Osteoblast (primary cell): ENCODE results near the gene DPF3. TPM values are rescaled to one million over a fixed set of nuclear protein-coding genes. Genes with fewer than 3 reads are reported as not detected.

ENCODE experiments used
- DNase-seq: peaks from one replicate; pipeline ENCODE4 v3.0.0; 2011; ENCODE audit warnings: low spot score, mixed read lengths; ENCODE audit not compliant: insufficient read length; ENCODE audit errors: missing footprints
- H2AFZ ChIP-seq: 2 replicates; pipeline ENCODE4 v1.6.0; 2011; ENCODE audit warnings: mild to moderate bottlenecking, low read length
- H3K27ac ChIP-seq: 2 replicates; pipeline ENCODE4 v1.5.1; 2011; ENCODE audit warnings: mild to moderate bottlenecking, low read depth, low read length, moderate library complexity
- H3K27me3 ChIP-seq: 2 replicates; pipeline ENCODE4 v1.6.0; 2012; ENCODE audit warnings: mild to moderate bottlenecking, control low read depth, inconsistent platforms, low read length, moderate library complexity; ENCODE audit not compliant: insufficient read depth
- H3K36me3 ChIP-seq: 2 replicates; pipeline ENCODE4 v1.5.1; 2011; ENCODE audit warnings: mild to moderate bottlenecking, low read length, control low read depth, moderate library complexity; ENCODE audit not compliant: insufficient read depth
- H3K4me1 ChIP-seq: 2 replicates; pipeline ENCODE4 v1.5.1; 2011; ENCODE audit warnings: mild to moderate bottlenecking, low read length, control low read depth, moderate library complexity; ENCODE audit not compliant: insufficient read depth
- H3K4me2 ChIP-seq: 2 replicates; pipeline ENCODE4 v1.6.0; 2011; ENCODE audit warnings: mild to moderate bottlenecking, low read length; ENCODE audit not compliant: insufficient read depth
- H3K4me3 ChIP-seq: fragments of 200-600 bp; sonication (generic); 3 replicates; pipeline ENCODE4 v1.5.1; 2012; ENCODE audit warnings: mild to moderate bottlenecking, low read length, inconsistent platforms; ENCODE audit not compliant: insufficient read depth
- H3K79me2 ChIP-seq: 2 replicates; pipeline ENCODE4 v1.6.0; 2012; ENCODE audit warnings: mild to moderate bottlenecking, low read length, control low read depth, inconsistent platforms; ENCODE audit not compliant: insufficient read depth
- H3K9me3 ChIP-seq: 2 replicates; pipeline ENCODE4 v1.5.1; 2011; ENCODE audit warnings: low read depth, low read length, control low read depth
- H4K20me1 ChIP-seq: 2 replicates; pipeline ENCODE4 v1.6.0; 2012; ENCODE audit warnings: mild to moderate bottlenecking, low read length, control low read depth; ENCODE audit not compliant: insufficient read depth
- total RNA-seq: library from RNA; depleted of rRNA; stranded (reverse); fragments of >200 nt; gene quantifications from 2 replicates; pipeline ENCODE4 v1.2.3, GENCODE V29; 2012
- TF ChIP-seq, protein P1 (sequence below): IDR thresholded peaks from 2 replicates; pipeline ENCODE4 v1.5.1; 2011; ENCODE audit warnings: mild to moderate bottlenecking, low read depth, low read length, moderate library complexity; ENCODE audit errors: extremely low read depth

Gene DPF3
- total RNA-seq, 1 donor, result 1.8 TPM

DNA sequence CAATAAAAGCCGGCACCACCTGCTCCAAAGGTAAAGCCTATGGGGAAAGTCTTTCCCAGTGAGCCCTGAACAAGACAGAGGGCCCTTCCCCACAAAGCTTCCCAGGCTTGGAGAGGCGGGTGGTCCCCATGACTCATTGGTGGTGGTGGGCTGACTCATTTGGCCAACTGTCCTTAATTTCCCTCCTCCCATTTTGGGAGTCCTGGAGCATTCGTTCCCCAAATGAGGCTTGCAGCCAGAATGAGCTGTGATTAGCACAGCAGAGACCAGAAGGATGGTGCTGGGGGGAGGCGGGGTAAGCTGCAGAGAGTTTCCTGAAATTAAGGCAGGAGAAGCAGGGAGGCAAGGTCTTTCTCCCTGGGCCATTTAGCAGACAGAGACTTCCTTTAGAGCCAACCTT lies 241.7 kb downstream of the DPF3 start:
- H3K4me3 ChIP-seq, result no peak overlapping the region
- TF ChIP-seq, protein P1, sequence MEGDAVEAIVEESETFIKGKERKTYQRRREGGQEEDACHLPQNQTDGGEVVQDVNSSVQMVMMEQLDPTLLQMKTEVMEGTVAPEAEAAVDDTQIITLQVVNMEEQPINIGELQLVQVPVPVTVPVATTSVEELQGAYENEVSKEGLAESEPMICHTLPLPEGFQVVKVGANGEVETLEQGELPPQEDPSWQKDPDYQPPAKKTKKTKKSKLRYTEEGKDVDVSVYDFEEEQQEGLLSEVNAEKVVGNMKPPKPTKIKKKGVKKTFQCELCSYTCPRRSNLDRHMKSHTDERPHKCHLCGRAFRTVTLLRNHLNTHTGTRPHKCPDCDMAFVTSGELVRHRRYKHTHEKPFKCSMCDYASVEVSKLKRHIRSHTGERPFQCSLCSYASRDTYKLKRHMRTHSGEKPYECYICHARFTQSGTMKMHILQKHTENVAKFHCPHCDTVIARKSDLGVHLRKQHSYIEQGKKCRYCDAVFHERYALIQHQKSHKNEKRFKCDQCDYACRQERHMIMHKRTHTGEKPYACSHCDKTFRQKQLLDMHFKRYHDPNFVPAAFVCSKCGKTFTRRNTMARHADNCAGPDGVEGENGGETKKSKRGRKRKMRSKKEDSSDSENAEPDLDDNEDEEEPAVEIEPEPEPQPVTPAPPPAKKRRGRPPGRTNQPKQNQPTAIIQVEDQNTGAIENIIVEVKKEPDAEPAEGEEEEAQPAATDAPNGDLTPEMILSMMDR, result no peak
- H4K20me1 ChIP-seq, result no peaks in the 10 kb centered on the region
- no peaks in the 10 kb centered on the region for H3K79me2 ChIP-seq
- no peak overlapping the region for H2AFZ ChIP-seq
- no peaks in the 10 kb centered on the region for H3K36me3 ChIP-seq
- no peak overlapping the region for H3K27ac ChIP-seq
- no peak overlapping the region for H3K4me2 ChIP-seq
- DNase-seq, result no peak
- H3K27me3 ChIP-seq, result no peaks in the 10 kb centered on the region
- H3K4me1 ChIP-seq, result peaks cover 20% of the 10 kb centered on the region
- H3K9me3 ChIP-seq, result no peaks in the 10 kb centered on the region

DNA sequence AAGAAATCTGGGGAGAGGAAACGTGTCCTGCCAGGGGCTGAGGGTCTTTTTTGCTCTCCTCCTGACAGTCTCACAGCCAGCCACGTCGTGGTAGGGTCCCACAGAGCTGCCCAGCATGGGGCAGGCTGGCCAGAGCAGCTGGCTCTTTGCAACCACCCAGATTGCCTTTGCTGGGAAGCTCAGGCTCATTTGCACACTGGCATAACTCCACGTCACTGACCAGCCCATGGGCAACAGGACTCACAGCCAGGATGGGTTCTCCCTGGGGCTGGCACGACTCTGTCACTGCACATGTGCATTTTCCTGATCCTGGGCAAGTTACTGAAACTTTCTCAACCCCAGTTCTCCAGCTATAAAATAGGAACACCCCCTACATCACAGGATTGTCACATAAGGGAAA lies 242.2 kb downstream of the DPF3 start:
- H3K36me3 ChIP-seq, result no peaks in the 10 kb centered on the region
- no peak overlapping the region for H2AFZ ChIP-seq
- no peak overlapping the region for H3K27ac ChIP-seq
- H3K9me3 ChIP-seq, result no peaks in the 10 kb centered on the region
- no peak overlapping the region for H3K4me2 ChIP-seq
- H4K20me1 ChIP-seq, result no peaks in the 10 kb centered on the region
- H3K79me2 ChIP-seq, result no peaks in the 10 kb centered on the region
- TF ChIP-seq, protein P1, result no peak
- H3K4me1 ChIP-seq, result peaks cover 24% of the 10 kb centered on the region
- H3K27me3 ChIP-seq, result no peaks in the 10 kb centered on the region
- DNase-seq, result no peak
- H3K4me3 ChIP-seq, result no peak overlapping the region

DNA sequence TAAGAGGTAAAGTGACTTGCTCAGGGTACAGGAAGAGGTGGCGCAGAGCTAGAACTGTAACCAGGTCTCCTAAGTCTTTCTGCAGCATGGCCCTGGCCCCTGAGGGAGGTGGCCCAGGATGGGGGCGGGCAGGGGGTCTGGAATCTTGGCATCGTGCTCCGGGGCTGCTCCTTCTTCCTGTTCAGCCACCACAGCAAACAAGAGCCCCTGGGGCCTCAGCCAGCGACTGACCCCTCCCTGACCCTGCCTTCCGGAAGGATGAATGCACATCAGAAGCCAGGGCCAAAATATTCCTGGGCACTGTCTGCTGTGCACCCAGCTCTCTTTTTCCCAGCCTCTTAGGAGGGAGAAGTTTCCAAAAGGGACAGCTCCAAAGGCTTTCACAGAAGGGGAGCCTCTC lies 242.8 kb downstream of the DPF3 start:
- no peaks in the 10 kb centered on the region for H3K36me3 ChIP-seq
- no peak overlapping the region for H3K4me3 ChIP-seq
- peaks cover 29% of the 10 kb centered on the region for H3K4me1 ChIP-seq
- no peak overlapping the region for H3K4me2 ChIP-seq
- no peak for DNase-seq
- H3K79me2 ChIP-seq, result no peaks in the 10 kb centered on the region
- TF ChIP-seq, protein P1, result no peak
- H3K27ac ChIP-seq, result no peak overlapping the region
- H4K20me1 ChIP-seq, result no peaks in the 10 kb centered on the region
- no peaks in the 10 kb centered on the region for H3K9me3 ChIP-seq
- no peaks in the 10 kb centered on the region for H3K27me3 ChIP-seq
- no peak overlapping the region for H2AFZ ChIP-seq

DNA sequence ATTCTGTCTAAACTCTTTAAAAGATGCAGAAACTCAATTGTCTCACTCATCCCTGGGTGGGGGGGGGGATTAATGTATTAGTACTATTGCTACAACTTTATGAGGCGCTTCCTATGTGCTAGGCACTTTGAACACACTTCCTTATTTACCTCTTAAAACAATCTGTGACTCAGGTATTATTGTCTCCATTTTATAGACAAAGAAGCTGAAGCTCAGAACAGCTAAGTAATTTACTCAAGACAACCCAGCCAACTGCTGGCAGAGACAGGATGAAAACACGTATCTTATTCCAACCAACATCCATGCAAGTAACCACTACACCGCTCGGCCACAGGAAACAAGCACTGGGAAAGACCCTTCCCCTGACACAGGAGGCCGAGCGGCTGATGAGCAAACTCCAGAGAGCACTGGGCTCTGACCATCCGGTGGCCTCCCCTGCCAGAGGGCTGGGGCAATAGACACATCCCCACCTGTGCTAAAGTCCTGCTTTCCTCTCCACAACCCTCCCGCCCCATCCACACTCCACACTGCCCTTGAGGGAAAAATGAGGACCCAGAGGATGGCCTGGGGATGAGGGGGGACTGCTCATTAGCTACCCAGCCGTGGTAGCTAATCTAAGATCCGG lies 244.2 kb downstream of the DPF3 start:
- H3K27ac ChIP-seq, result no peak overlapping the region
- DNase-seq, result no peak
- no peaks in the 10 kb centered on the region for H3K27me3 ChIP-seq
- H3K4me1 ChIP-seq, result peaks cover 29% of the 10 kb centered on the region
- H2AFZ ChIP-seq, result no peak overlapping the region
- H3K9me3 ChIP-seq, result no peaks in the 10 kb centered on the region
- H3K4me3 ChIP-seq, result no peak overlapping the region
- TF ChIP-seq, protein P1, result no peak
- H3K4me2 ChIP-seq, result no peak overlapping the region
- H3K79me2 ChIP-seq, result no peaks in the 10 kb centered on the region
- no peaks in the 10 kb centered on the region for H4K20me1 ChIP-seq
- H3K36me3 ChIP-seq, result no peaks in the 10 kb centered on the region
